Gastrocnemius medialis (tissue), 4 donors: ENCODE measurements around the gene APOD. TPM values are rescaled to one million over a fixed set of nuclear protein-coding genes. Genes with fewer than 3 reads are reported as not detected.

ENCODE experiments used
- ATAC-seq, 2 donors: fragments of 150-250 bp; one replicate each; pipeline ENCODE4 v1.9.1; 2016
- DNase-seq, 2 donors: peaks; one replicate each; pipeline ENCODE4 v3.0.0-alpha.2; 2019
- H3K27ac ChIP-seq, 4 donors: fragments of 200-600 bp; sonication (generic); 1 replicate in 1 of 4; 2 replicates in 3 of 4; pipeline ENCODE4 v1.5.1; 2016 to 2018; ENCODE audit warnings: mild to moderate bottlenecking in 2 of 4, moderate library complexity in 1 of 4
- H3K27me3 ChIP-seq, 3 donors: fragments of 200-600 bp; sonication (generic) in 2 of 3; 1 replicate in 1 of 3; 2 replicates in 2 of 3; pipeline versions ENCODE4 v1.5.1 to v1.6.0; 2016 to 2019; ENCODE audit warnings: mild to moderate bottlenecking in 1 of 3, moderate library complexity in 1 of 3
- H3K36me3 ChIP-seq, 2 donors: fragments of 200-600 bp; sonication (generic) in 1 of 2; one replicate each; pipeline ENCODE4 v1.5.1; 2017 to 2018
- H3K4me1 ChIP-seq, 2 donors: fragments of 200-600 bp; sonication (generic) in 1 of 2; one replicate each; pipeline ENCODE4 v1.5.1; 2016 to 2017; ENCODE audit warnings: mild to moderate bottlenecking in 2 of 2
- H3K4me3 ChIP-seq, 4 donors: fragments of 200-600 bp; sonication (generic) in 3 of 4; 1 replicate in 1 of 4; 2 replicates in 3 of 4; pipeline ENCODE4 v1.5.1; 2016 to 2019; ENCODE audit warnings: mild to moderate bottlenecking in 2 of 4
- H3K9me3 ChIP-seq, 3 donors: fragments of 200-600 bp; sonication (generic) in 2 of 3; 1 replicate in 1 of 3; 2 replicates in 2 of 3; pipeline ENCODE4 v1.5.1; 2016 to 2019
- CTCF ChIP-seq, 5 experiments: fragments of 450-650 bp in 3 of 5; fragments of 200-600 bp in 2 of 5; sonication (generic) in 2 of 5; IDR thresholded peaks in 4 of 5; conservative IDR thresholded peaks in 1 of 5; 1 replicate in 4 of 5; 2 replicates in 1 of 5; pipeline ENCODE4 v1.5.1; 2016 to 2019; ENCODE audit warnings: antibody characterized with exemption in 5 of 5, mild to moderate bottlenecking in 3 of 5, moderate library complexity in 3 of 5
- POLR2A ChIP-seq, 2 donors: fragments of 450-650 bp; IDR thresholded peaks; one replicate each; pipeline ENCODE4 v1.6.1; 2017; ENCODE audit warnings: antibody characterized with exemption in 2 of 2, mild to moderate bottlenecking in 2 of 2, moderate library complexity in 2 of 2
- in situ Hi-C, 4 donors: fragments of 200-750 bp; cut with MboI; loops; one replicate each; pipeline versions ENCODE4 v1.15.0 to v1.8.0; 2017; ENCODE audit warnings: low sequenced_read_pairs in 4 of 4
- intact Hi-C: fragments of 100-400 bp; cut with DNase I; formaldehyde crosslinking; loops from one replicate; pipeline ENCODE4 v1.15.1; 2023; ENCODE audit warnings: low total_unique reads
- total RNA-seq, 4 donors: library from RNA; depleted of rRNA; stranded (reverse); fragments of >200 nt; gene quantifications; one replicate each; pipeline versions ENCODE4 v1.1.0 to v1.2.3, GENCODE V29; 2016

APOD gene
- total RNA-seq, 4 donors from 2014 or later: 602 to 801 (median 626) TPM

GRCh38 chr3:195555110-195555509 lies 28.6 kb downstream of the APOD start:
- intact Hi-C loops (no loop called here), in situ Hi-C loops (loop anchor here in 1 of 4 donors (25.0 kb wide), 1 partner anchor 282 kb away; no protein-coding TSS in a partner anchor)
- Histone ChIP-seq H3K4me1 (peaks cover 32 to 41% of the 10 kb centered on the region in 2 donors), H3K27ac (no peak overlapping the region), H3K9me3 (no peaks in the 10 kb centered on the region), H3K36me3 (no peaks in the 10 kb centered on the region), H3K4me3 (no peak overlapping the region), H3K27me3 (no peaks in the 10 kb centered on the region)
- no peak for DNase-seq
- no peak for ATAC-seq
- no peak for TF ChIP-seq POLR2A (IDR thresholded peaks at IDR 0.05)
- no peak for TF ChIP-seq CTCF (IDR thresholded peaks at IDR 0.05 in 4 of 5, conservative IDR thresholded peaks at IDR 0.05 in 1 of 5)

- in situ Hi-C loops: loop anchor here in 1 of 4 donors (25.0 kb wide), 1 partner anchor 283 kb away; no protein-coding TSS in a partner anchor
- no peak for ATAC-seq
These were observed 29.3 kb downstream of the APOD start for GRCh38 chr3:195554458-195554857.

GRCh38 chr3:195553268-195553667 lies 30.5 kb downstream of the APOD start:
- ATAC-seq (no peak), DNase-seq (no peak)
- Histone ChIP-seq H3K27ac (no peak overlapping the region), H3K4me1 (peaks cover 19 to 24% of the 10 kb centered on the region in 2 donors), H3K4me3 (no peak overlapping the region), H3K9me3 (no peaks in the 10 kb centered on the region), H3K27me3 (no peaks in the 10 kb centered on the region), H3K36me3 (no peaks in the 10 kb centered on the region)
- intact Hi-C loops (no loop called here), in situ Hi-C loops (loop anchor here in 1 of 4 donors (25.0 kb wide), 1 partner anchor 284 kb away; no protein-coding TSS in a partner anchor)
- TF ChIP-seq CTCF (IDR thresholded peaks at IDR 0.05 in 4 of 5, conservative IDR thresholded peaks at IDR 0.05 in 1 of 5): no peak
- TF ChIP-seq POLR2A (IDR thresholded peaks at IDR 0.05): no peak

More at GRCh38 chr3:195554458-195554857, 29.3 kb downstream of the APOD start:
- intact Hi-C loops: no loop called here
- H3K36me3 ChIP-seq: no peaks in the 10 kb centered on the region
- no peak for DNase-seq
- TF ChIP-seq POLR2A (IDR thresholded peaks at IDR 0.05) (no peak), CTCF (IDR thresholded peaks at IDR 0.05 in 4 of 5, conservative IDR thresholded peaks at IDR 0.05 in 1 of 5) (no peak)
- no peaks in the 10 kb centered on the region for H3K9me3 ChIP-seq
- no peaks in the 10 kb centered on the region for H3K27me3 ChIP-seq
- H3K27ac ChIP-seq: no peak overlapping the region
- no peak overlapping the region for H3K4me3 ChIP-seq
- peaks cover 28 to 35% of the 10 kb centered on the region in 2 donors for H3K4me1 ChIP-seq

- TF ChIP-seq CTCF (IDR thresholded peaks at IDR 0.05 in 4 of 5, conservative IDR thresholded peaks at IDR 0.05 in 1 of 5) (no peak), POLR2A (IDR thresholded peaks at IDR 0.05) (no peak)
- Histone ChIP-seq H3K27me3 (no peaks in the 10 kb centered on the region), H3K9me3 (no peaks in the 10 kb centered on the region), H3K4me1 (peaks cover 13 to 16% of the 10 kb centered on the region in 2 donors), H3K4me3 (no peak overlapping the region), H3K27ac (peak overlapping the region in 3 of 4 donors; percentile 4 to 22 (median 20)), H3K36me3 (no peaks in the 10 kb centered on the region)
- peak; percentile 32 to 48 for ATAC-seq
- no peak for DNase-seq
- intact Hi-C loops (no loop called here), in situ Hi-C loops (loop anchor here in 1 of 4 donors (25.0 kb wide), 1 partner anchor 286 kb away; no protein-coding TSS in a partner anchor)
These were observed 32.3 kb downstream of the APOD start for GRCh38 chr3:195551381-195551978.
